ENCODE data around the gene ERAL1. TPM values are rescaled to one million over a fixed set of nuclear protein-coding genes. Genes with fewer than 3 reads are reported as not detected.

ERAL1 gene
- total and polyA plus RNA-seq, 2 experiments from 2014 or later, result 77.1 to 121 TPM

- TF ChIP-seq ZNF462 (CRISPR knock-in tag; IDR thresholded peaks at IDR 0.05) (no peak), STAT1 (IDR thresholded peaks at IDR 0.05; ENCODE audit: unreplicated experiment) (no peak), EZH2 (IDR thresholded peaks at IDR 0.05; ENCODE audit: low read depth, unreplicated experiment) (no peak), JUNB (IDR thresholded peaks at IDR 0.05; ENCODE audit: unreplicated experiment) (no peak), ZNF331 (CRISPR knock-in tag; IDR thresholded peaks at IDR 0.05; ENCODE audit: low read depth) (no peak)
These were observed 44.5 kb downstream of the ERAL1 start (continued) for GRCh38 chr17:28899212-28899815.

- Histone ChIP-seq H3K9me2 (ENCODE audit: insufficient read depth) (no peaks in the 10 kb centered on the region), H3F3A (replicated peaks; ENCODE audit: low read depth) (peaks cover 51% of the 10 kb centered on the region), H3K27me3 (ENCODE audit: insufficient read depth) (no peaks in the 10 kb centered on the region), H4K20me1 (replicated peaks; ENCODE audit: insufficient read depth) (peaks cover 11% of the 10 kb centered on the region), H3K36me3 (ENCODE audit: insufficient read depth) (no peaks in the 10 kb centered on the region; the same call in 1 of the 2 replicates), H3K27ac (ENCODE audit: low read depth) (no peak overlapping the region), H3K4me3 (peak overlapping the region; percentile 92), H2AFZ (no peak overlapping the region), H3K4me2 (peak overlapping the region; percentile 92), H3K4me1 (ENCODE audit: insufficient read depth) (peaks cover 28% of the 10 kb centered on the region), H3K79me2 (replicated peaks; ENCODE audit: insufficient read depth) (peaks cover 24% of the 10 kb centered on the region)
- DNase-seq (ENCODE audit: low spot score) (no peak), ATAC-seq (no peak)
- peaks cover 31% of the 10 kb centered on the region for H3K27me3 Mint-ChIP-seq (ENCODE audit: insufficient read depth, low read depth, poor library complexity)
- H3K4me3 Mint-ChIP-seq, result peak overlapping the region; percentile 82
- H3K4me1 Mint-ChIP-seq, result peaks cover 45% of the 10 kb centered on the region
- peaks cover 29% of the 10 kb centered on the region for H3K36me3 Mint-ChIP-seq (ENCODE audit: low read depth)
- no peaks in the 10 kb centered on the region; the same call in 1 of the 3 replicates for H3K9me3 Mint-ChIP-seq
- H3K27ac Mint-ChIP-seq, result no peak overlapping the region
- no peak for TF ChIP-seq CTCF (conservative IDR thresholded peaks at IDR 0.05; ENCODE audit: low read depth in 2 of 2)
- TF ChIP-seq REST (IDR thresholded peaks at IDR 0.05; ENCODE audit: unreplicated experiment), result no peak
- no peak for TF ChIP-seq ETS1 (IDR thresholded peaks at IDR 0.05)
- no peak for TF ChIP-seq STAT1 (IDR thresholded peaks at IDR 0.05; ENCODE audit: unreplicated experiment)
- TF ChIP-seq JUNB (IDR thresholded peaks at IDR 0.05; ENCODE audit: unreplicated experiment), result no peak
These were observed 46.3 kb downstream of the ERAL1 start for GRCh38 chr17:28900986-28901726.

All from GM23338 (cell line).